GM10266 (cell line): ENCODE measurements around the gene DUSP15.

ENCODE experiments used
- DNase-seq: peaks from one replicate; pipeline ENCODE4 v3.0.0; 2012; ENCODE audit errors: extremely low spot score
- TF ChIP-seq, protein P1 (sequence below): IDR thresholded peaks from 2 replicates; pipeline ENCODE4 v1.5.1; 2012; ENCODE audit warnings: mild to moderate bottlenecking, low read depth; ENCODE audit not compliant: control insufficient read depth, insufficient read depth; ENCODE audit errors: missing control alignments

Gene DUSP15

DNA sequence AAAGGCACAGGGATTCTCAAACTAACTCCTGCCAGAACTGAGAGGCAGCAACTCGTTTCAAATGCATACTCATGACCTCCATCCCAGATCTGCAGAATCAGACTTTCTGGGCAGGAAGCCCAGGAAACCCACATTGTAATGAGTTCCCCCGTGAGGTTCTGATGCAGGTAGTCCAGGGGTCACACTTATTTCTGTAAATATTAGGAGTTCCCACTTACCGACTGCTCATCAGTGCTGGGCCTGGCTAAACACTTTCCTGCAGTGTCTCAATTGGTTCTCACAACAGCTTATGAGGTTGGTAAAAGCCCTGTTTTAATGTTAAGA lies 11.6 kb downstream of the DUSP15 start:
- TF ChIP-seq, protein P1, sequence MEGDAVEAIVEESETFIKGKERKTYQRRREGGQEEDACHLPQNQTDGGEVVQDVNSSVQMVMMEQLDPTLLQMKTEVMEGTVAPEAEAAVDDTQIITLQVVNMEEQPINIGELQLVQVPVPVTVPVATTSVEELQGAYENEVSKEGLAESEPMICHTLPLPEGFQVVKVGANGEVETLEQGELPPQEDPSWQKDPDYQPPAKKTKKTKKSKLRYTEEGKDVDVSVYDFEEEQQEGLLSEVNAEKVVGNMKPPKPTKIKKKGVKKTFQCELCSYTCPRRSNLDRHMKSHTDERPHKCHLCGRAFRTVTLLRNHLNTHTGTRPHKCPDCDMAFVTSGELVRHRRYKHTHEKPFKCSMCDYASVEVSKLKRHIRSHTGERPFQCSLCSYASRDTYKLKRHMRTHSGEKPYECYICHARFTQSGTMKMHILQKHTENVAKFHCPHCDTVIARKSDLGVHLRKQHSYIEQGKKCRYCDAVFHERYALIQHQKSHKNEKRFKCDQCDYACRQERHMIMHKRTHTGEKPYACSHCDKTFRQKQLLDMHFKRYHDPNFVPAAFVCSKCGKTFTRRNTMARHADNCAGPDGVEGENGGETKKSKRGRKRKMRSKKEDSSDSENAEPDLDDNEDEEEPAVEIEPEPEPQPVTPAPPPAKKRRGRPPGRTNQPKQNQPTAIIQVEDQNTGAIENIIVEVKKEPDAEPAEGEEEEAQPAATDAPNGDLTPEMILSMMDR, result no peak
- DNase-seq, result no peak

DNA sequence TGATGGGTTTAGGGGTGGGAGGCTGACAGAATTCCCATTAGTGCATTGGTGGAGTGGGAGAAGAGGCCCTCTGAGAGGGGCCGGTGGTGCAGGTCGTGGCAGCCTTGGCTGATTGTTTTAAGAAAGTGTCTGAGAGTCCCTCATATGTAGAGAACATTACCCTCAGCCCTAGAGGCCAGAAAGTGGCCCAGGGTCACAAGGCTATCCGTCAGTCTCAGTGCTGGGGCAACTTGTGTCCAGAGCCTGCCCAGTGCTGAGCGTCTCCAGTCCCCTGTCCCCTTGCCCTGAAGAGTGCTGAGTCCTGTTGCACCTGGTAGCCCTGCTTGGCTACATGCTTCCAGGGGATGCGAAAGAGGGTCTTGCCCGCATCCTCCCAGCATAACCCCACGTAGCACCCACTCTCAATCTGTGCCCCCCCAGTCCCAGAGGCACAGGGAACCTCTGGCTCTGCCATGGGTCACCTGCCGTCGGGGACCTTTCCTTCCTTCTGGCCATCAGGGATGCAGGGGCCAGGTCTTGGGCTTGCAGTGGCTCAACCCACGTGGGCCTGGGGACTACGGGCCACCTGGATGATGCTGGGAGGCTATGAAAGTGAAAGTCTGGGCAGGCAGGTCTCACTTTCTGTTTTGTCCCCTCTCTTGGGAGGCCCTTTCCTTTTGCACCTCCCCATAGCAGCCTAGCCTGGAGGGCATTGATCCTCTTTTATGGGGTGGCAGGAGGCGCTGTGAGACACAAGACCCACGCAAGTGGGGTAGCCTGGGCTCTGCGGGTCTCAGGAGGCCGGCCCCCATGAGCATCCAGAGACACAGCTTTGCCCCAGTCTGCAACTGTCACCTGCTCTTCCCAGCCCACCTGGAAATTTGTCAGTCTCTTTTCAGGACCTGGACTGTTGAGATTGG lies 12.2 kb downstream of the DUSP15 start:
- TF ChIP-seq, protein P1, result no peak
- DNase-seq, result peak; percentile 61

DNA sequence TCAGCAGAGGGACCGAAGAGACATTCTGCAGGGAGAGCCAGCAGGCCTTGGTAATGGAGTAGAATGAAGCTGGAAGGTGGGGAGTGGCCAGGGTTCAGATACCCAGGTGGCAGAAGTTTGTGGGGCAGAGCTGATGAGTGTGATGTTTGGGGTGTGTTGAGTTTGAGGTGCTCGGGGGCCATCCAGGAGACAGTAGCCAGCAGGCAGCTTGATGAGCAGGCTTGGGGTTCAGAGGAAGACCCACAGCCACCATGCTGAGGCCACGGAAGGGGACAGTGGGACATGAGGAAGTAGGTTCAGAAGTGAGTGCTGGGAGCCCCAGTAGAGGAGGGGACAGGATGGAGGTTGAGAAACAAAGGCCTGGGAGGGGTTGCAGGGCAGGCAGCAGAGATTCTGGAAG lies 13.8 kb downstream of the DUSP15 start:
- no peak for DNase-seq
- TF ChIP-seq, protein P1, result no peak

DNA sequence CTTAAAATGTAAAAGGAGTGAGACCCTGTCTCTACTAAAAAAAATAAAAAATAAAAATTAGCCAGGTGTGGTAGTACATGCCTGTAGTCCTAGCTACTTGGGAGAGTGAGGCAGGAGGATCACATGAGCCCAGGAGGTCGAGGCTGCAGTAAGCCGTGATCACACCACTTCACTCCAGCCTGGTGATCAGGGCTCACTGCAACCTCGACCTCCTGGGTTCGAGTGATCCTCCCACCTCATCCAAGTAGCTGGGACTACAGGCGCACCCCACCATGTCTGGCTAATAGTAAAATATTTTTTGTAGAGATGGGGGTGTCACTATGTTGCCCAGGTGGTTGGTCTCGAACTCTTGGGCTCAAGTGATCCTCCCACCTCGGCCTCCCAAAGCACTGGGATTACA lies 16.8 kb downstream of the DUSP15 start:
- TF ChIP-seq, protein P1, result no peak
- DNase-seq, result no peak

DNA sequence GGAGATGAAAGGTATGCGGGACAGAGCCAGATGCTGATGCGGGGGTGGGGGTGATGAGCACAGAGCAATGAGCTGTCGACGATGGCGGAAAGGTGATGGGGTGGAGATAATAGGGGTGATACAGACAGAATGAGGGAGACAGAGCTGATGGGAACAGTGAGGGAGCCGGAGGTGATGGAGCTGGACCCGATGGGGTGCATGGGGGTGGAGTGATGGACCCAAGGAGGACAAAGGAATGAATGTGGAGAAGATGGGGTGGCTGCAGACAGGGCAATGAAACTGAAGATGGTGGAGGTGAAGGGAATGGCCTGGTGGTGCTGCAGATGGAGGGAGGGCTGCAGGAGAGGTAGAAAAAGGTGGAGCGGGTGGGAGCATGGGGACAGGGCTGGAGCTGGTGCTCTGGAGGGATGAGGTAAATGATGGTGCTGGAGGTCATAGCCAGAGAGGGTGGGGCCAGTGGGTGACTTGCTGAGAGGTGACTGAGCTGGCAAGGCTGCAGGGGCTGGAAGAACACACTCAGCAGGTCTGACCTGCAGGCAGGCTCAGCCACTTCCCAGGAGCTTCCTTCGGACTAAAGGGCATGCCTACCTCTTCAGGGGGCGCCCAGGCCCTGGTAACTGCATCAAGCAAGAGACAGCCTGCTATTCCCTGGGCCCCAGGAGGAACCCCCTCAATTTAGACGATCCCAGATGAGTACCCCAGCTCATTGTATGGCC lies 18.9 kb downstream of the DUSP15 start:
- TF ChIP-seq, protein P1, result no peak
- DNase-seq, result no peak

DNA sequence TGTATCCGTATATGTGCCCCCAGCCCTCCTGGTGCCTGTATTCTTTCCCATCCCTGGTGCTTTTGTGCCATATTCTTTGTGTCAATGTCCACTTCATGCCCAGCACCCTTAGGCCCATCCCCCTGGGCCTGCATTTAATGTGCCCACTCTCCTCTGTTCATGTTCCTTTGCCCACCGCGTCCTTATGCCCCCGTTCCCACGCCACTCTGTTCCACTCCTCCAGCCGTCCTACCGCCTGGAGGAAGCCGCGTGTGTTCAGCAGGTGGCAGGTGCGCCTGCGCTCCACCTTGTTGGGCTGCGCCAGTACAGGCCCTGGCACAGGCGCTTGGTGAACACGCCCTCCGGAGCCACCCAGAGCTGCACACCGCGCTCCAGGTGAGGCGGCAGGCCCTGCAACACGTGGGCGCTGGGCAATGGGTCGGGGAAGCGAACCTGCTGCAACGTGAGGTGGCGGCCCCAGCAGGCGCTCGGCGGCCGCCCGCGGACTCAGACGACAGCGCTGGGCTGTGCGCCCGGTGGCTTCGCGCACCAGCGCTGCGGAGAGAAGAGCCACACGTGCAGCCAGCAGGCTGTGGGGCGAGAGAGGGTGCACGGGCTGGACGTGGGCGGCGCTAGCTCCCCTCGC lies 20.9 kb downstream of the DUSP15 start:
- no peak for DNase-seq
- TF ChIP-seq, protein P1, result no peak
